ENCODE measurements around the gene CLOCK.

- TF ChIP-seq CTCF (IDR thresholded peaks at IDR 0.05; ENCODE audit: low read depth, low read length) (no peak), EZH2phosphoT487 (IDR thresholded peaks at IDR 0.05; ENCODE audit: low read depth) (no peak)
Measured at GRCh38 chr4:55424791-55425190, 121.9 kb downstream of the CLOCK start.

Data from OCI-LY3 (cell line).